ENCODE data around the gene THEMIS.

DNA sequence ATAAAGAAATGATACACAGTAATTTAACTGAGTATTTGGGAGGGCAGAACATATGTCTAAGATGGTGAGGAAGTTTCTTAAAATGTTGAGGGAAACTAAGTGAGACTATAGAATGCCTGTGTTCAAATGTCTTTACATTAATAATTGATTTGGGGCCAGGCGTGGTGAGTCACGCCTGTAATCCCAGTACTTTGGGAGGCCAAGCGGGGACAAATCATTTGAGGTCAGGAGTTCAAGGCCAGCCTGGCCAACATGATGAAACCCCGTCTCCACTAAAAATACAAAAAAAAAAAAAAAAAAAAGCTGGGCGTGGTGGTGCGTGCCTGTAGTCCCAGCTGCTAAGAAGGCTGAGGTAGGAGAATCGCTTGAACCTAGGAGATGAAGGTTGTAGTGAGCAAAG, 66.7 kb downstream of the THEMIS start:
- TF ChIP-seq CTCF (IDR thresholded peaks at IDR 0.05) (no peak), POLR2A (IDR thresholded peaks at IDR 0.05) (no peak)

All from prostate gland (tissue), 2 donors.